Measurements from ENCODE around the gene MAPK1.
"Not testable (repeated sequence)": the region's sequence is repeated elsewhere in the genome, so short reads cannot be mapped to it uniquely, and the experiment has no call there.

Gene MAPK1

DNA sequence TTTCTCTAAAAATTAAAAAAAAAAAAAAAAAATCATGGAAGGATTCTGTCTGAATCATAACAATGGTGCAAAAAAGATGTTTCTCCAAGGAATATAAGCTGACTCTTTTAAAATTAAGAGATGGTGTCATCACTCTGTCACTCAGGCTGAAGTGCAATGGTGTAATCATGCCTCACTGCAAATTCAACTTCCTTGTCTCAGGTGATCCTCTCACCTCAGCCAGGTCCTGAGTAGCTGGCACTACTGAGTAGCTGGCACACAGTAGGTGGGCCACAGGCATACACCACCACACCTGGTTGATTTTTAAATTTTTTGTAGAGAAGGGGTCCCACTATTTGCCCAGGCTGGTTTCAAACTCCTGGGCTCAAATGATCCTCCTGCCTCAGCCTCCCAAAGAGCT, 77.1 kb downstream of the MAPK1 start:
- DNase-seq: no peak

- DNase-seq: not testable (repeated sequence)
Measured at GRCh38 chr22:21787565-21787964, 79.9 kb downstream of the MAPK1 start.

DNA sequence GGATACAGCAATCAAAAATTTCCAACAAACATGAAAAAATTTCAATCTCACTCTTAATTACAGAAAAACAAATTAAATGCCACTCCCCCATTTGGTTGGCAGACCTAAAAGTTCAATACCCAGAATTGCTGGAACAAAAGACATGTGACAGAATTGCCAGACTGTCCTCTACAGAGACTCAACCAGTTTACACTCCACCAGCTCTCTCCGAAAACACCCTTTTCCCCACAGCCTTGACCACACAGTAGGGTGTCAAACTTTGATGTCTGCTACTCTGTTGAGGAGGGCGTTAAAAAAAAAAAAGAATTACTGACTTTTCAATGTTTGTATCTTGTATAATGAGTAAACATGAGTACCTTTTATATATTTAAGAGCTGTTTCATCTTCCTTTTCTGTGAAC, 87.2 kb downstream of the MAPK1 start:
- no peak for DNase-seq

GRCh38 chr22:21779444-21779843, 88.0 kb downstream of the MAPK1 start:
- no peak for DNase-seq

- no peak for DNase-seq
Measured at GRCh38 chr22:21778705-21779363, 88.6 kb downstream of the MAPK1 start.

DNA sequence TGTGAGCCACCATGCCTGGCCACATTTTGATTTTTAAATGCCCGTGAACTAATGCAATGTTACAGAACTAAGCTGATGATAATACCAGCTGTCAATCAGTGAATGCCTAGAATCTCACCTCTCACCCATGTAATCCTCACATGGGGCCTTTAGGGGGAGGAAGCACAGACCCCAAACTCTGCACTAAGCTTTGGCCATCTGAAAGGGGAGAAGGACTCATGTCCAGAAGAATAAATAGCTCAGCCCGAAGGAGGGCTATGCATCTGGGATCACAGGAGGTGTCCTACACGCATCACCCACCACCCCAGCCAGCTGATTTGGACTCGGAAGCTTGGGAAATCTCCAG, 95.8 kb downstream of the MAPK1 start:
- DNase-seq: no peak

DNA sequence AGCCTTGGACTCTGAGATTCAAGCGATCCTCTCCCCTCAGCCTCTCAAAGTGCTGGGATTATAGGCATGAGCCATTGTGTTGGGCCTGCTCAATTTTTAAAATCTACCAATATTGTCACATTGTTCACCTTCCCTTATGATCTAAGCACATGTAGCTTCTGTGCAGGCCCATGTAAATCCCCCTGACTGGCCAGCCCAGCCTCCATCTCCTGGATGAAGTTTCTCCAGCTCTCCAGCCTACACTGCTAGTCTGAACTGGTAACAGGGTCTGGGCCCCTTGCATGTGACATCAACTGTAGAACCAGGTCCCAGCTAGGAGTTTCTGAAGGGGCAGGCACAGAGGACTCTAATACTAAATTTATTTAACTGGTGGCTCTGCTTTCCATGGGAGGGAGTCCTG, 99.0 kb downstream of the MAPK1 start:
- no peak for DNase-seq

GRCh38 chr22:21766691-21767462, 100.6 kb downstream of the MAPK1 start:
- DNase-seq: no peak

- no peak for DNase-seq
Measured at GRCh38 chr22:21765909-21766529, 101.4 kb downstream of the MAPK1 start.

GRCh38 chr22:21764038-21764804, 103.2 kb downstream of the MAPK1 start:
- DNase-seq: no peak

DNA sequence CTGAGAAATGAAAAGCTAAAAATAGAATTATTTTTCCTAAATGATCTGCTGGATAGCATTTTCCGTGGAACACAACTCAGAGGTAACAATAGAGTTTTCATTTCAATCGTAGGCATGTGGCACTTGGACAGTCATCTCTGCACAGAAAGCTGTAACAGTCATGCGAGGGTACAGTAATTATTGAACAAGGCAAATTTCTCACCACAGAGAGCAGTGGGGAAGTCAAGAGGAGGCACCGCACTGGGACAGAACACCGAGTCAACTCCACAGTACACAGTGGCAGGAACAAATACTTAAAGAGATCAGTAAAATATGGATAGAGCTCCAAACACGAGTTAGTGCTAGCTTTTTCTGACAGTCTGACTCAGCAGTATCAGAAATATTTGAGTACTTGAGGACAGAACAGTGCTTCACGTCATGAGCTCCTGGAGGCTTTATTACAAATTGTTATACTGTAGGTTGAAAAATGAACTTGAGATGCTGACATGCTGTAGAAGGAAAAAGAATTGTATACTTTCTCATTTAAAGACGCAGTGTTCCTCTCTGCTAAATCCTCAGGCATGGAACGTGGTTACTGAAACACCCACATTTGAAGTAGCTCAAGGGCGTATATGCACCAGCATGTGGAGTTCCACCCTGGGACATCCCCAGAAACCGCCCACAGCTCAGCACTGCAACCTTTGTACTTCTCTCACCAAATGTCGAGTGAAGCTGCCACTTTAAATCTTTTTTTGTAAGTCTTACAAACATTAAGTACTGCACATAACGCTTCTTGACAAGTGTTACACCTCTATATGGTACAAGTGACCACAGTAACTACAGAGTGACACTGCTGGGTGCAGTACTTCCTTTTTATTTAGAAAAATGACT, 104.5 kb downstream of the MAPK1 start:
- DNase-seq: no peak

- no peak for DNase-seq
Measured at GRCh38 chr22:21761994-21762680, 105.3 kb downstream of the MAPK1 start.

GRCh38 chr22:21761086-21761485, 106.4 kb downstream of the MAPK1 start:
- no peak for DNase-seq

DNA sequence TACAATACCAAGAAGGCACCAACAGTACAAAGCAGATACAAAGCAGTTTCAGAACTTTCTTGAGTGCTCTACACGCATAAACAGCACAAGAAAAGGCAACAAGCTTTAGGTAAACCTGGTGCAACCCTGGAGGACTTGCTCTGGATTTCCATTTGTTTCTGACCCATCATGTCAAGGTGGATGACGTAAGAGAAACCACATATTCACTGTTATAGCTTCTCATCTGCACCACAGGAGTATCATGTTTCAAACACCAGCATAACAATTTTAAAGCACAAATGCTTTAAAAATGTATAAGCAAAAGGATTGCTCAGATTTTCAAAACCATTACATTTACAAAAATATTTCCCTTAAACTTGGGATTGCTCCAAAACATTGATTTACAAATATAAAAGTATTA, 106.8 kb downstream of the MAPK1 start:
- no peak for DNase-seq

GRCh38 chr22:21759646-21760376, 107.6 kb downstream of the MAPK1 start:
- DNase-seq: no peak

DNA sequence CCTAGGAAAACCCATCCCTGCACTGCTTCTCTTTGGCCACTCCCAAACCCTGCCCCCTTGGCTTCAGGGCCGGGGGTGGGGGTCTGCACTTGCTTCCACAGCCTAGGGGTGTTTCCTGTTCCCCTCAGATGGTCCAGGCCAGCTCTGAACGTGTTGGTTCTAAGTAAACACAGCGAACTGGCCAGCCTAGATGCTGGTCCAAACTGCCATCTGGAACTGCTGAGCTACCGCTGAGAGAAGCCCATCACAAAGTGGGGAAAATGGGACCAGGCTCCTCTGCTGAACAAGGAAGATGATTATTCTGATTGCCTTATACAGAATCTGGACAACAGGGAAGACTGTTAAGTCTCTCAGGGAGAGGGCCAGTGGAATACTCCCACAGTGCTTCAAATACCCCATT, 108.4 kb downstream of the MAPK1 start:
- DNase-seq: no peak

DNA sequence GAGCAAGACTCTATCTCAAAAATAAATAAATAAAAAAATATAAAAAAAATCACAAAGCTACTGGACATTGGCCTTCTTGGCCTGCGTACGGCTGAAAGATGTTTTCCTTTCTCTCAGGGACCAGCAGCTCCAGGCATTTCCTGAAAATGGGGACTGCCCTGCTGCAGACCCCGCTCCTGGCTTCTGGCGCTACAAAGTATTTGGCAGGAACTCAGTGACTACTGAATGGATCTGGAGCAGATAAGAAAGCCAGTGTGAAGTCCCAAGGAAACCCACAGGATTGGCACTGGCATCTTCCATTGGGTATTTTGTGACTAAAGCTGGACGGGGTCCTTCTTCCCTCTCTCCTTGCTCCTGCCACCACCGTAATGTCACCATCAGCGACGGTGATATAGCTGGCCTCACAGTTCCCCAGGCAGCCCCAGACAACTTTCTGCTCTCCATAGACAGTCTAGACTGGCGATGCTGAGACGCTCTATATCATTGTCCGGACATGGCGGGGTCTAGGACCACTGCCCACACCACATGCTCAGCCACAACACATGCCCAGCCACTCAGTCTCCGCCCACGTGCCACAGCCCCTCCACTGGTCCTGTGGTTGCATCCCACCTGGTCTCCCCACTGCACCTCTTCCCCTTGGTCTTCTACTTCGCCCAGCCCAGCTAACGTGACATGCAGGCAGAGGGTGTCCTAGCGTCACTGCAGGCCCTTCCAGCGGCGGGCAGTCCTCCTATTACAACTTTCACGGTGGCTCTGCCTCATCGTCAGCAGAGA, 109.2 kb downstream of the MAPK1 start:
- DNase-seq: no peak

- no peak for DNase-seq
Measured at GRCh38 chr22:21755851-21756284, 111.6 kb downstream of the MAPK1 start.

DNA sequence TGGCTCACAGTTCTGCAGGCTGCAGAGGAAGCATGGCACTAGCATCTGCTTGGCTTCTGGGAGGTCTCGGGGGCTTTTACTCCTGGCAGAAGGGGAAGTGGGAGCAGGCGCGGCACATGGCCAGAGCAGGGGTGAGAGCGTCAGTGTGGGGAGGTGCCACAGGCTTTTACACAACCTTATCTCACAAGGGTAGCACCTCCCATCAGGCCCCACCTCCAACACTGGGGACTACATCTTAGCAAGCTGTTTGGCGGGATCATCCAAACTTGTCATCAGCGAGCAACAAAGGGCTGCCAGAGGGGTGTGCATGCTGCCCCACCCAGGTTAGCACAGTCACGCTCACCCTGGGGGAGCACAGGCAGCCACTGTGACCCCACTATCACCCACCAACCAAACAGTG, 112.9 kb downstream of the MAPK1 start:
- DNase-seq: no peak
